Neural crest cell (in vitro differentiated cells): ENCODE results near the gene PLPPR4. TPM values are rescaled to one million over a fixed set of nuclear protein-coding genes. Genes with fewer than 3 reads are reported as not detected.

Experiments
- DNase-seq: peaks from one replicate; pipeline ENCODE4 v3.0.0; 2021; ENCODE audit warnings: low read depth, mixed read lengths, low spot score
- H3K27ac Mint-ChIP-seq: one replicate; pipeline ENCODE4 v1.8.0; 2021; ENCODE audit warnings: mild to moderate bottlenecking, mixed read lengths; ENCODE audit not compliant: unreplicated experiment
- H3K27me3 Mint-ChIP-seq: 2 replicates; pipeline ENCODE4 v1.8.0; 2021; ENCODE audit warnings: low read depth, mild to moderate bottlenecking, mixed read lengths
- H3K36me3 Mint-ChIP-seq: 2 replicates; pipeline ENCODE4 v1.8.0; 2021; ENCODE audit warnings: low read depth, mild to moderate bottlenecking, mixed read lengths
- H3K4me1 Mint-ChIP-seq: 2 replicates; pipeline ENCODE4 v1.8.0; 2021; ENCODE audit warnings: mixed read lengths
- H3K4me3 Mint-ChIP-seq: one replicate; pipeline ENCODE4 v1.8.0; 2021; ENCODE audit warnings: mild to moderate bottlenecking, mixed read lengths
- H3K9me3 Mint-ChIP-seq: 2 replicates; pipeline ENCODE4 v1.8.0; 2021; ENCODE audit warnings: mixed read lengths
- total RNA-seq: library from RNA; stranded (reverse); gene quantifications from 2 replicates; pipeline ENCODE4 v1.2.1, GENCODE V29; 2021
- TF ChIP-seq, protein P1 (sequence below): fragments of 200-600 bp; sonication (generic); conservative IDR thresholded peaks from 2 replicates; pipeline ENCODE4 v1.5.0; 2021; ENCODE audit warnings: antibody characterized with exemption, mild to moderate bottlenecking

The PLPPR4 gene
- total RNA-seq, 1 donor from 2014 or later, result 0.09 TPM

DNA sequence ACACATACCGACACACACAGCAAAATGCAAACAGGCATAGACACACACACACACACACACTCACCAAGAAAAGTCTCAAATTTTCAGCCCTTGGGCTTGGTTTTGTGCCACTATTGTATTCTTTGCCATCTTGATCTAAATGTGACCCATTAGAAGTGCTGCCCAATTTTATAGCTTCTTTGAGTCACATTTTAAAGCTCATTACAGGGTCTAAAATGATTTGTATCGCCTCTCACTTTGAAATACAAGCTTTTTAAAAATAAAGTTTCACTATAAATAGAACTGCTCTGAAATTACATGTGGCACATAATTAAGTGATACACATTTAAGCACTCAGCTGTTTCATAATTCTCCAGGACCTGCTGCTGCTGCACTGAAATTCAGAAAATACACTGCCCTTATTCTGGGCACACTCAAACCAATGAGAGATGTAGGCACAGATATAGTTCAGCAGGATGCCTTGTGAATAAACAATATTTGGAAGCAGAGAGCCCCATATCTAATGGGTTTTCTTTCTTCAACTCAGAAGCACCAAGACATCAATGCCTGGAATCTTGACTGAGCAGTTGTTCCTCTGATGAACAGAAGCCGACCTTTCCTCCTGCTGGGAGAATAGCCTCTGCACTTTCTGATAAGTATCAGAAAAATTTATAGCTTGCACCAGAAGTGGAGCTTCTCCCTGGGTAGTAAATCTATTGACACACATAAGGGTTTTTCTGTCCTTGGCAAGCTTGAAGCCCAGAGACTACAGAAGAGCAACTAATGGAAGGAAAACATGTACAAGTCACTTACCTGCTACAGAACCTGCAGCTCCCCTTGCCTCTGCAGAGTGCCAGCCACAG lies 37.0 kb upstream of the PLPPR4 start:
- Mint-ChIP-seq H3K27me3 (no peaks in the 10 kb centered on the region), H3K4me1 (no peaks in the 10 kb centered on the region), H3K4me3 (no peak overlapping the region), H3K9me3 (no peaks in the 10 kb centered on the region), H3K27ac (no peak overlapping the region), H3K36me3 (no peaks in the 10 kb centered on the region)
- TF ChIP-seq, protein P1, sequence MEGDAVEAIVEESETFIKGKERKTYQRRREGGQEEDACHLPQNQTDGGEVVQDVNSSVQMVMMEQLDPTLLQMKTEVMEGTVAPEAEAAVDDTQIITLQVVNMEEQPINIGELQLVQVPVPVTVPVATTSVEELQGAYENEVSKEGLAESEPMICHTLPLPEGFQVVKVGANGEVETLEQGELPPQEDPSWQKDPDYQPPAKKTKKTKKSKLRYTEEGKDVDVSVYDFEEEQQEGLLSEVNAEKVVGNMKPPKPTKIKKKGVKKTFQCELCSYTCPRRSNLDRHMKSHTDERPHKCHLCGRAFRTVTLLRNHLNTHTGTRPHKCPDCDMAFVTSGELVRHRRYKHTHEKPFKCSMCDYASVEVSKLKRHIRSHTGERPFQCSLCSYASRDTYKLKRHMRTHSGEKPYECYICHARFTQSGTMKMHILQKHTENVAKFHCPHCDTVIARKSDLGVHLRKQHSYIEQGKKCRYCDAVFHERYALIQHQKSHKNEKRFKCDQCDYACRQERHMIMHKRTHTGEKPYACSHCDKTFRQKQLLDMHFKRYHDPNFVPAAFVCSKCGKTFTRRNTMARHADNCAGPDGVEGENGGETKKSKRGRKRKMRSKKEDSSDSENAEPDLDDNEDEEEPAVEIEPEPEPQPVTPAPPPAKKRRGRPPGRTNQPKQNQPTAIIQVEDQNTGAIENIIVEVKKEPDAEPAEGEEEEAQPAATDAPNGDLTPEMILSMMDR, result no peak
- DNase-seq, result no peak

DNA sequence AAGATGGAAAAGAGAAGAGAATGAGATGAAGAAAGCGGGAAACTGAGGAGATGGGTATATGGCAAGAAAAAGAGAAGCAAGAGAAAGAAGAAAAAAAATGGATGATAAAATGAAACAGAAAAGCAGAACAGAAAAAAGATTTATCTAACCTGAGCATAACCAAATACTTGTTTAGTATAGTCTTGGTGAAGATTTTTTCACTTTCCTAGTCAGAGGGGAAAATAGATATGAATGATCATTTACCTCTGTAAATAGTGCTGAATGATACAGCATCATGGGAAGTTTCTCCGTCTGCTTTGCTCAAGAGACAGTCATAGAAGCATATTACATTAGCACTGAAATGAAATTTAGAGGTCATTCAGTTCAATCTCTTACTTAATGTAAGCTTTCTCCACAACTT lies 36.1 kb upstream of the PLPPR4 start:
- TF ChIP-seq, protein P1, result no peak
- H3K4me3 Mint-ChIP-seq, result no peak overlapping the region
- no peaks in the 10 kb centered on the region for H3K4me1 Mint-ChIP-seq
- no peaks in the 10 kb centered on the region for H3K9me3 Mint-ChIP-seq
- H3K36me3 Mint-ChIP-seq, result no peaks in the 10 kb centered on the region
- no peak overlapping the region for H3K27ac Mint-ChIP-seq
- H3K27me3 Mint-ChIP-seq, result no peaks in the 10 kb centered on the region
- no peak for DNase-seq

DNA sequence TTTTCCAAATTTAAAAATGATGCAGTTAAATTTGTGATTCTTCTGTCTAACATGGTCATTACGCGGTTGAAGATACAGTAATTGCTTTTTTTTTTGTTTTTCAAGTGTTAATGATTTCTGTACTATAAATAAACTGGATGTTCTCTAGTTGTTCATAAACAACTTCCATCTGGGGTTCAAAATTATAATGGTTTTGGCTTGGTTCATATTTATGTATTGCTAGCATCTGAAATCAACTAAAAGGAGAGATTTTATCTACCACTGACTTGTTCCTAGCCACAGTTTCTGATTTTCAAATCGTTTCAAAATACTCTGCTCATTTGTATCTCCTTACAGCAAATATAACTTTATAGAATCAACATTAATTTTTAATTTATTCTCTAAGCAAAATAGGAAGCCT lies 35.2 kb upstream of the PLPPR4 start:
- no peak for DNase-seq
- H3K4me1 Mint-ChIP-seq, result no peaks in the 10 kb centered on the region

DNA sequence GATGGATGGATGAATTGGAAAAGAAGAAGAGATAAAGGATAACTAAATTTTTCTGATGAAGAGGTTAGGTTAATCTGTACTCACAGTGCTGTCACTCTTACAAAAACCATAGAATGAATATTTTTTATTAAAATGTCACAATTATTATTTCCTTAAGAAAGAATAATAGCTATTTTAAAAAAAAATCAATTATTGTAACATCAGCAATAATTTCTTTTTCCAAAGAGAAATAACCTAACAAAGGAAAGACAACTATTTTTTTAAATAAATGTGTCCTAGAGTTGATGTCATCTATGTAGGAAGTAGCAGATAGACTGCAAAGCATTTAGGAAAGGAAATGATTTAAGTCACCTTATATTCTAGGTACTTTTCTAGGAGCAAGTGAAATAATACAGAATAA lies 33.6 kb upstream of the PLPPR4 start:
- Mint-ChIP-seq H3K4me1 (no peaks in the 10 kb centered on the region), H3K4me3 (no peak overlapping the region), H3K27me3 (no peaks in the 10 kb centered on the region), H3K27ac (peak overlapping the region; percentile 51), H3K36me3 (no peaks in the 10 kb centered on the region), H3K9me3 (no peaks in the 10 kb centered on the region)
- TF ChIP-seq, protein P1, result no peak
- no peak for DNase-seq

More for the DNA sequence above, 35.2 kb upstream of the PLPPR4 start:
- H3K4me3 Mint-ChIP-seq, result no peak overlapping the region
- no peak overlapping the region for H3K27ac Mint-ChIP-seq
- H3K27me3 Mint-ChIP-seq, result no peaks in the 10 kb centered on the region
- no peaks in the 10 kb centered on the region for H3K36me3 Mint-ChIP-seq
- TF ChIP-seq, protein P1, result no peak
- no peaks in the 10 kb centered on the region for H3K9me3 Mint-ChIP-seq

DNA sequence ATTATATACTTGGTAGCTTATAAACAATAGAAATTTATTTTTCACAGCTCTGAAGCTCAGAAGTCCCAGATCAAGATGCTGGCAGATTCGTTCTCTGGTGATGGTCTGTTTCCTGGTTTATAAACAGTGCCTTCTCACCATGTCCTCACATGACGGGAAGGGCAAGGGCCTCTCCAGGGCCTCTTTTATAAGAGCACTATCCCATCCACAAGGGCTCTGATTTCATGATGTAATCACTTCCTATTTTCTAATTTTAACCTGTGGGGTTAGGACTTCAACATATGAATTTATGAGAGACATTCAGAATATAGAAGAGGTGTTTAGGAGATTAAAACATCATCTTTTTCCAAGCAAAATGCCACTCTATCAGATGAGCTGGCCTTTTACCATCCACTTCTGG lies 32.1 kb upstream of the PLPPR4 start:
- DNase-seq, result no peak
- Mint-ChIP-seq H3K27me3 (no peaks in the 10 kb centered on the region), H3K36me3 (no peaks in the 10 kb centered on the region), H3K4me3 (no peak overlapping the region), H3K27ac (no peak overlapping the region), H3K4me1 (no peaks in the 10 kb centered on the region), H3K9me3 (no peaks in the 10 kb centered on the region)
- TF ChIP-seq, protein P1, result no peak
